ENCODE data around the gene FHL3.
A peak's percentile ranks its signal among the peaks of the same experiment; 100 is the strongest.

The FHL3 gene

GRCh38 chr1:38005195-38006007 is at the start of gene FHL3:
TSS of gene FHL3 (minus strand) at chr1:38005514. CDS start at chr1:37999412, 6,102 bp downstream.
- no peak for TF ChIP-seq CTCF (IDR thresholded peaks at IDR 0.05; ENCODE audit: low read length, missing control alignments)
- H3K4me3 ChIP-seq (replicated peaks; ENCODE audit: low read depth, low read length): peak within 1 kb of the TSS; percentile 90
- peak; percentile 67 for DNase-seq (ENCODE audit: low read depth)

- no peak overlapping the region for H3K4me3 ChIP-seq (replicated peaks; ENCODE audit: low read depth, low read length)
- no peak for DNase-seq (ENCODE audit: low read depth)
- no peak for TF ChIP-seq CTCF (IDR thresholded peaks at IDR 0.05; ENCODE audit: low read length, missing control alignments)
Measured at GRCh38 chr1:38053416-38054091, 48.2 kb upstream of the FHL3 start.

GRCh38 chr1:38052750-38053415 is 47.6 kb upstream of the FHL3 start:
- no peak overlapping the region for H3K4me3 ChIP-seq (replicated peaks; ENCODE audit: low read depth, low read length)
- TF ChIP-seq CTCF (IDR thresholded peaks at IDR 0.05; ENCODE audit: low read length, missing control alignments): no peak
- DNase-seq (ENCODE audit: low read depth): no peak

GRCh38 chr1:38051079-38051543 is 45.8 kb upstream of the FHL3 start:
- no peak for DNase-seq (ENCODE audit: low read depth)
- TF ChIP-seq CTCF (IDR thresholded peaks at IDR 0.05; ENCODE audit: low read length, missing control alignments): no peak
- no peak overlapping the region for H3K4me3 ChIP-seq (replicated peaks; ENCODE audit: low read depth, low read length)

GRCh38 chr1:38050397-38051078 is 45.2 kb upstream of the FHL3 start:
- no peak for TF ChIP-seq CTCF (IDR thresholded peaks at IDR 0.05; ENCODE audit: low read length, missing control alignments)
- DNase-seq (ENCODE audit: low read depth): no peak
- no peak overlapping the region for H3K4me3 ChIP-seq (replicated peaks; ENCODE audit: low read depth, low read length)

GRCh38 chr1:38047603-38048141 is 42.4 kb upstream of the FHL3 start:
- DNase-seq (ENCODE audit: low read depth): peak; percentile 49
- H3K4me3 ChIP-seq (replicated peaks; ENCODE audit: low read depth, low read length): peak overlapping the region; percentile 50
- no peak for TF ChIP-seq CTCF (IDR thresholded peaks at IDR 0.05; ENCODE audit: low read length, missing control alignments)

All from fibroblast of pulmonary artery (primary cell).